ENCODE data around the gene MRC2.

Gene MRC2

DNA sequence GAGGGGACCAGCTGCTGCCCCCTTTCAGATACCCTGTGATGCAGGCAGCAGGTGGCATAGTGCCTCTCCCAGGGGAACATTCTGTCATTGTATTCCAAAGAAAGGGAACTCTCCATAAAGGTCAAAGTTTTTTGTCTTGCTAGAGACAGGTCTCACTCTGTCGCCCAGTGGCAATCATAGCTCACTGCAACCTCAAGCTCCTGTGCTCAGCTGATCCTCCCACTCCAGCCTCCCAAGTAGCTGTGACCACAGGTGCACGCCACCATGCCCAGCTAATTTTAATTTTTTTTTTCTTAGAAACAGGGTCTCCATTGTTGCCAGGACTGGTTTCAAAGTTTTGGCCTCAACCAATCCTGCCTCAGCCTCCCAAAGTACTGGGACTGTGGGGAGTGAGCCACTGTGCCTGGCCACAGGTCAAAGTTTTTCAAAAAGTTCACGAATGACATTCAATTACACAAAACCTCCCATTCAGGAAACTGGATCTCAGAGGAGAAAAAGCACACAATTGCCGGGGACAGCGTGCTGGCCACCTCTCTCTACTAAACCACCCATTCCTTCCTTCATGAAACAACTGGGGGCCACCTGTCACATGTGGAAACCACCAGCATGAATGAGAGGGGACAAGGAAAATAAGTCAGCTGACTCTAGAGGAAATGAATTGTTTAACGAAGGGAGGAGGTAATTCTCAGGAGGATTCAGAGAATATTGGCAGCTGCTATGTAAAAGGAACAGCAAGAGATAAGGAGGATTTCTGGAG is 100.6 kb downstream of the MRC2 start:
- DNase-seq = no peak

DNA sequence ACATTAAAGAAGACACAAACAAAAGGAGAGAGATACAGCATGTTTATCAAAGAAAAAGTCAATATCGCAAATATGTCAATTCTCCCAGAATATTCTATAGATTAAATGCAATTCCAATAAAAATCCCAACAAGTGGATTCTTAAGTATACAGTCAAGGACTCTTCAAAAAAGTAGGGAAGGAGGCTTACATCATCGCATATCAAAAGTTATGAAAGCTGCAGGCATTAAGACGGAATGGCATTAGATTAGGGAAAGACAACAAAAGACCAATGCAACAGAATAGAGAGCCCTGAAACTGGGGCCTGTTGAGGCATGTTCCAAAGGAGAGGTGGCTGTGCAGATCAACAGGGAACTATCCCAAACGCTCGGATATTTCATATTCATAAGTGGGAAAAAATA is 104.7 kb downstream of the MRC2 start:
- DNase-seq = no peak

DNA sequence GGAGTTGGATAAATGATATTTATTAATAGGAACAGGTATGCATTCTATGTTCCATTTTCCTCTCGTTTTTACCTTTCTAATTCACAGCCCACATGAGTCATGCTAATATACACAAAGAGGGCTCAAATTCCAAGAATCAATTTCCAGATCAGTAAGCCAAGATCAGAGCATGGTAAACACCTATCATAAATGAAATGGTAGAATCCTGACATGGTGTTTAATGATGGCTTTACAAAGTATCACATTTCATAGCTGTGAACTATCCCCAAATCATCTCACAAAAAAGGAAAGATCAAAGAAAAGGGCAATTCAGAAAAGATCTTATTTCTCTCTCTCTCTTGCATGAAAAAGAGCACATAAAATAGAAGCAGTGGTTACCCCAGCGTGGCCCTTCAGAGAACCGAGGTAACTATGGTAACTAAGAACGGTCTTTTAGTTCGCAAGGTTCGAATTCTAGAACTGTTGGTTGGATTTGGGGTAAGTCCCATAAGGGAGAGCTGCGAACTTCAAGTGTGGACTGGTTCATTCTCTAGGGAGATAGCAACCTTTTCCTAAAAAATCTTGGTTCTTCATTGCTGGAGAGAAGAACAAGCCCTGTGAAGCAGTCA is 107.7 kb downstream of the MRC2 start:
- DNase-seq = no peak

DNA sequence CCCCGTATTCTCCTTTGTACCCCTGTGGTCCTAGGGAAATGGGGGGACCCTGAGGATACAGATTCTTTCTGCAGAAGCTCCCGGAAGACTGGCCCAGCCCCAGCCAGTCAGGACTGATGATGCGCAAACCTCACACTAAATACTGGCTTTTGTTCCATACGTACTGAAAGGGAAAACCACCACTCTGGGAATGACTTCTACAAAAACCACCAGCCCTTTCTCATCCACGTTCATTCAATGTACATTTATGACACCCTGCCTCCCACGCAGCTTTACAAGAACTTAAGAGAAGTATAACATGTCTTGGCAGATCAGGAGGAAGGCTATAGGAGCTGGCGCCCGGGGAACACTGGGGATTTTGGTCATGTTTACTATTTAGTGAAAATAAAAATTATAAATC is 110.0 kb downstream of the MRC2 start:
- no peak for DNase-seq

DNA sequence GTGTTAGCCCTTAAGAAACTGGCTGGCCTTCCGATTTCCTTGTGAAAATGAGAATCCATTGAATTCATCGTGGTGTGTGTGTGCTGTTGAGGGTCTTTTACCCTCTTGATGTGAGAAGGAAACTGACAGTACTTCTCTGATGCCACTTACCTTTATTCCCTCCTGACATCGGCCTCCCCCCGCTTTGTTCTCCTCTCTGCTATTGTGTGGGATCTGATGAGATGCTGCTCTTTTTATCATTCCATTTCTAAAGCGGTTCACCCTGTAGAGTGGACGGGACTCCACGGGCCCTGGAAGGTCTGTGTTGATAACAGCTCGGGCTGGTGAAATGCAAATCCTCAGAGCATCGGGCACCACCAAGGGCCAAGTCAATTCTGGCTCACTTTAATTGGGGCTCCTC is 110.8 kb downstream of the MRC2 start:
- no peak for DNase-seq

DNA sequence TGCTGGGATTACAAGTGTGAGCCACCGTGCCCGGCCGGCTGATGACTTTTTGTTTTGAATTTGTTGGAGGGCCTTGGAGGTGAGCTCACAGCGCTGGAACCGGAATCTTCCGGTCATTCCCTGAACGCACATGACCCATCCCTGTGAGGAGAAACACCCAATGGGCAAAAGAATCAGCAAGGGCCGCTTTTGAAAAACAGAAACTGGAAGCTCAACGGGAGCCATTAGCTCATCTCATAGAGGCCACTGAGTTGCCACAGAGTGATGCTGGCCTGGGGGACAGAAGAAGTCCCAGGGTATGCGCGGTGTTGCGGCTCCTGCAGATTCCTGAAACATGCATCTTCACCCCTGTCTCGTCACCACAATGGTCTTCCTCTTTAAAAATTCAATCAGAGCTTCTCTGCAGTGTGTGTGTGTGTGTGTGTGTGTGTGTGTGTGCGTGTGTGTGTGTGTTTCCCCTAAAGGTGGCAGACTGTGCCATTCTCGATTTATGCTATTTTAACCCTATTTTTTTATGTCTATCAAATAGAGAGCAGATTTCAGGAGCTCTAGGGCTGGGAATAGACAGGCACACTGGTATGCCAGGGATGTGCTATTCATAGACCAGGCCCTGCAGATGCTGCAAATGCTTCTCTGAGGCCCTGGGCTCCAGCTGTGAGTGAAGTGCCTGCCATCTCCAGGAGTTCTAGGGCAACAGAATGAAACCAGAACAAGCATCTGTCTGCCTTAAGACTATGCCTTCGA is 112.3 kb downstream of the MRC2 start:
- DNase-seq = no peak

DNA sequence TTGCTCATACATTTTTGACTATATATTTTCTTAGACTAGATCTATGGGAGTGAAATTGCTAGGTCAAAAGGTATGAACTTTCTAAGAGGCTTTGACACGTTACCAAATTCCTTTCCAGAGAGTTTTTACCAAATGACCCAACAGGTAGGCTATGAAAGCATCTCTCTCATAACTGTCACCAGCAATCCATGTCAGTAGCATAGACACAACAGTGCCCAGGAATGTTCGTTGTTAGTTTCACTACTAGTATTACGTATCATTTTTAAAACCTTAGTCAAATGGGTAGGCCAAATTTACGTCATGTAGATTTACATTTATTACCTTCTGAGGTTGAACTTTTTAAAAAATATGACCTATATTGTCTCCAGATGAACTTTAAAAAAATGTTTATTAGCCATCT is 113.8 kb downstream of the MRC2 start:
- DNase-seq = no peak
